ENCODE measurements around the gene ZSCAN5C.

DNA sequence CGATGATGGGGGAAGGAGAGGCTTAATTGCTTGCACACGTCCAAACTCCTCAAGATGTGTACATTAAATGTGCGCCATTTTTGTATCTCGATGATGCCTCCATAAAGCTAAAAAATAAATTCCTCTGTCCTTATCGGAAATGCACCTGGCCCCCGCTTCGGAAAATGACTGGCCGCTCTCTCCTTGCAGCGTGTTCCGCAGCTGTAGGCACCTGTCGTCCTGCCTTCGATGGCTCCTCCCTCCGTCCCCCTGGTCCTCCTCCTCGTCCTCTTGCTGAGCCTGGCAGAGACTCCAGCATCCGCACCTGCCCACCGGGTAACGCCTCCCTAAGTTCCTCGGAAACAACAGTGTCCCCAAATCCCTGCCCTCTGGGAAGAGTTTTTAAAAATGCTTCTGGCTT lies 25.2 kb upstream of the ZSCAN5C start:
- TF ChIP-seq, protein P1, sequence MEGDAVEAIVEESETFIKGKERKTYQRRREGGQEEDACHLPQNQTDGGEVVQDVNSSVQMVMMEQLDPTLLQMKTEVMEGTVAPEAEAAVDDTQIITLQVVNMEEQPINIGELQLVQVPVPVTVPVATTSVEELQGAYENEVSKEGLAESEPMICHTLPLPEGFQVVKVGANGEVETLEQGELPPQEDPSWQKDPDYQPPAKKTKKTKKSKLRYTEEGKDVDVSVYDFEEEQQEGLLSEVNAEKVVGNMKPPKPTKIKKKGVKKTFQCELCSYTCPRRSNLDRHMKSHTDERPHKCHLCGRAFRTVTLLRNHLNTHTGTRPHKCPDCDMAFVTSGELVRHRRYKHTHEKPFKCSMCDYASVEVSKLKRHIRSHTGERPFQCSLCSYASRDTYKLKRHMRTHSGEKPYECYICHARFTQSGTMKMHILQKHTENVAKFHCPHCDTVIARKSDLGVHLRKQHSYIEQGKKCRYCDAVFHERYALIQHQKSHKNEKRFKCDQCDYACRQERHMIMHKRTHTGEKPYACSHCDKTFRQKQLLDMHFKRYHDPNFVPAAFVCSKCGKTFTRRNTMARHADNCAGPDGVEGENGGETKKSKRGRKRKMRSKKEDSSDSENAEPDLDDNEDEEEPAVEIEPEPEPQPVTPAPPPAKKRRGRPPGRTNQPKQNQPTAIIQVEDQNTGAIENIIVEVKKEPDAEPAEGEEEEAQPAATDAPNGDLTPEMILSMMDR (optimal IDR thresholded peaks at IDR 0.05 in 1 of 3, IDR thresholded peaks at IDR 0.05 in 1 of 3, conservative IDR thresholded peaks at IDR 0.05 in 1 of 3; ENCODE audit: extremely low read depth in 1 of 3, insufficient read depth in 2 of 3, low read length in 3 of 3) = no peak
- no peak for TF ChIP-seq EZH2 (IDR thresholded peaks at IDR 0.05; ENCODE audit: low read length)
